Muscle layer of duodenum (tissue), 2 donors: ENCODE results near the gene SLC66A2.

Experiments
- H3K27ac ChIP-seq: one replicate; pipeline ENCODE4 v1.7.0; 2013; ENCODE audit warnings: mild to moderate bottlenecking, low read length
- H3K27me3 ChIP-seq: one replicate; pipeline ENCODE4 v1.7.0; 2013; ENCODE audit warnings: low read depth, mild to moderate bottlenecking, control low read depth, low read length
- H3K36me3 ChIP-seq, 2 donors: one replicate each; pipeline ENCODE4 v1.7.0; 2013; ENCODE audit warnings: low read length in 2 of 2, control low read depth in 1 of 2, mild to moderate bottlenecking in 1 of 2; ENCODE audit not compliant: insufficient read depth in 2 of 2, control insufficient read depth in 1 of 2
- H3K4me1 ChIP-seq, 2 donors: one replicate each; pipeline ENCODE4 v1.7.0; 2013; ENCODE audit warnings: low read length in 2 of 2, mild to moderate bottlenecking in 2 of 2, control low read depth in 1 of 2, moderate library complexity in 1 of 2; ENCODE audit not compliant: insufficient read depth in 2 of 2, control insufficient read depth in 1 of 2
- H3K4me3 ChIP-seq, 2 donors: one replicate each; pipeline ENCODE4 v1.7.0; 2013; ENCODE audit warnings: low read length in 2 of 2, low read depth in 1 of 2, mild to moderate bottlenecking in 1 of 2
- H3K9me3 ChIP-seq, 2 donors: one replicate each; pipeline ENCODE4 v1.7.0; 2013; ENCODE audit warnings: low read length in 2 of 2, control low read depth in 1 of 2, mild to moderate bottlenecking in 1 of 2; ENCODE audit not compliant: control insufficient read depth in 1 of 2
- donor health status: healthy.

The SLC66A2 gene

DNA sequence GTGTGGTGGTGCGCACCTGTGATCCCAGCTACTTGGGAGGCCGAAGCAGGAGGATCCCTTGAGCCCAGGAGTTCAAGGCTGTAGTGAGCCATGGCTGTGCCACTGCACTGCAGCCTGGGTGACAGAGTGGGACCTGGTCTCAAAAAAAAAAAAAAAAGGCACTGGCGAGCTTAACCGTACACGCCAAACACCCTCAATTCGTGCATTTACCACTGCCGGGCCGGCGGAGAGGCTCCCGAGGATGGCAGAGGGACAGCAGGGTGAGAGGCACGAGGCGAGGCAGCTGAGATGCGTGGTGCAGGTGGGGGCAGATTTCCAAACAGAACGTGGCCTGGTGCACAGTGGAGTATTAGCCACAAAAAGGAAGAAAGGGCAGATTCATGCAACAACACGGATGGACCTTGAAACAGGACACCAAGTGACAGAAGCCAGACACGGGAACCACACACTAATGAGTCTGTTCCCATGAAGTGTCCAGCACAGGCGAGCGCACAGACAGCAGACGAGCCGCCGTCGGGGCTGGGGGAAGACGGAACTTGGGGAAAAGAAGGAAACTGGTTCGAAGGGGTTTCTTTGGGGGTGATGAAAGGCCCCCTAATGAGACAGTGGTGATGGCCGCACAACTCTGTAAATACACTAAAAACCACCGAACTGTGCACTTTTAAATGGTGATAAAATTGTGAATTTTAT, 27.4 kb downstream of the SLC66A2 start:
- Histone ChIP-seq H3K36me3 (peaks cover 9 to 40% of the 10 kb centered on the region in 2 donors), H3K4me3 (no peak overlapping the region), H3K27ac (no peak overlapping the region), H3K27me3 (no peaks in the 10 kb centered on the region), H3K4me1 (peaks cover 0 to 13% of the 10 kb centered on the region in 2 donors), H3K9me3 (peaks cover 4 to 5% of the 10 kb centered on the region in 2 donors)

DNA sequence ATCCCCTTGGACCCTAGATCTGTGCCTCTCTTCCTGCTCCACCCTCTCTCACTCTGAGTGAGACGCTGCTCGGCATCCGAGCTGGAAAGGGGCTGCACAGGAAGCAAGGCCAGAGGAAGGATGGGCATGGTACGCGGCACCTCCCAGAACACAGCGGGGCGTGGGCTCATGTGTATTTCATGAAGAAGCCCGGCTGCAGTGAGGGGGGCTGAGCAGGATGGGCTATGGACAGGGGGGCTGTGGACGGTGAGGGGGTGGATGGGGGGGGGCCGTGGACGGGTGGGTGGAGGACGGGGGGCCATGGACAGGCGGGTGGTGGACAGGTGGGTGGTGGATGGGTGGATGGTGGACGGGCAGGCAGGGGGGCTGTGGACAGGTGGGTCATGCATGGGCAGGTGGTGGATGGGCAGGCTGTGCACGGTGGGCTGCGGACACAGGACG, 28.5 kb downstream of the SLC66A2 start:
- H3K36me3 ChIP-seq = peaks cover 5 to 40% of the 10 kb centered on the region in 2 donors
- peaks cover 0 to 13% of the 10 kb centered on the region in 2 donors for H3K4me1 ChIP-seq
- no peaks in the 10 kb centered on the region for H3K9me3 ChIP-seq
- H3K27me3 ChIP-seq = no peaks in the 10 kb centered on the region
- no peak overlapping the region for H3K27ac ChIP-seq
- no peak overlapping the region for H3K4me3 ChIP-seq

DNA sequence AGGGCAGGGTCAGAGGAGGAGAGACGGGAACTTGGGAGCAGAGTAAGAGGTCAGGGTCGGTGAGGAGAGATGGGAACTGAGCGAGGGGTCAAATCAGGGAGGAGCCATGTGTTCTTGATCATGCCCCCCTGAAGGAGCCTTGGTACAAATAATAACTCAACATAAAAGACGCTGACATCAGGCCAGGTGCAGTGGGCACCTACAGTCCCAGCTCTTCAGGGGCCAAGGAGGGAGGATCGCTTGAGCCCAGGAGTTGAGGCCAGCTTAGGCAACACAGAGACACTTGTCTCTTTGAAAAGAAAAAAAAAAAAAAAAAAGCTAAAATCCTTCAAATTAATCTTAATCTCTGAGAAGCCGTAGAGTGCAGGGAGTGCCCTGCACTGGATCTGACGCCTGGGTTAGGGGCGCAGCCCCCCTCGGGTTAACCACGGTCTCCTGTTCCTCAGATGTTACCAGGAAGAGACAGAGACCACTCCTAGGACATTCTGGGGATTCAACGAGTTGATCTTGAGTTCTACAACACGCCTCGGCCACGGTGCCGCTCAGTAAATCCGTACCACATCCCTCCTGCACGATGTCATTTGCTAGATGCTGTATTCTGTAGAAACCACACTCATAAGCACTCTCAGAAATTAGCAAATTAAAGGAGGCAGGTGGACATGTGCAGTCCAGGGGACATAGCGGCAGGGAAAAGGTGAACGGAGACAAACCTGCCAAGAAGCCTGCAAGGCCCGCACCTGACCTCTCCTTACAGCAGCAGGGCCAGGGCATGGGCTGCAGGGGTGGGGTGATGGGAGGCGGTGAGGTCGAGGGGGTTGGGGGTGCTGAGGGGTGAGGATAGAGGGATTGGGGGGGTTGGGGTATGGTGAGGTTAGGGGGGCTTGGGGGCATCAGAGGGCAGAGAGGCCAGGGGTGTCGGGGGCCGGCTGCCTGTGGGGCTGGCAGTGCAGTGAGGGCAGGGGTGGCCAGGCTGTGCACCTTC, 29.2 kb downstream of the SLC66A2 start:
- H3K9me3 ChIP-seq = no peaks in the 10 kb centered on the region
- no peak overlapping the region for H3K27ac ChIP-seq
- H3K27me3 ChIP-seq = no peaks in the 10 kb centered on the region
- peaks cover 0 to 13% of the 10 kb centered on the region in 2 donors for H3K4me1 ChIP-seq
- H3K36me3 ChIP-seq = peaks cover 5 to 39% of the 10 kb centered on the region in 2 donors
- H3K4me3 ChIP-seq = no peak overlapping the region

DNA sequence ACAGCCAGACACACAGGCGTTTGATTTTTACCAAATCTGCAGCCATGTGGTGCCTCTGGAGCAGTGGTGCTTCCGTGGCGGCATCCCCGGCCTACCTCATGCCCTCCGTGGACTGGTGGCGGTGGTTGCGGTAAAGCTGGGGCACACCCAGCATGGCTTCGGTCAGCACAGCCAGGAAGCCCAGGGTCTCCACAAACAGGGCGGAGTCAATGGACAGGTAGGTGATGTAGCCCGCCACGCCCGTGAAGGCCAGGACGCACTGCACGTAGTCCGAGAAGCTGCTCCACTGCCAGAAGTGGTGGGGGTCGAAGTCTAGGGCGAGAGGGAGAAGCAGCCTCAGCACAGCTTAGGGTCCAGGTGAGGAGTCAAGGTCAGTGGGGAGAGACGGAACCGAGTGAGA, 32.4 kb downstream of the SLC66A2 start:
- no peak overlapping the region for H3K27ac ChIP-seq
- peaks cover 5 to 49% of the 10 kb centered on the region in 2 donors for H3K36me3 ChIP-seq
- no peak overlapping the region for H3K4me3 ChIP-seq
- H3K27me3 ChIP-seq = no peaks in the 10 kb centered on the region
- H3K4me1 ChIP-seq = peaks cover 0 to under 1% of the 10 kb centered on the region in 2 donors
- H3K9me3 ChIP-seq = no peaks in the 10 kb centered on the region

DNA sequence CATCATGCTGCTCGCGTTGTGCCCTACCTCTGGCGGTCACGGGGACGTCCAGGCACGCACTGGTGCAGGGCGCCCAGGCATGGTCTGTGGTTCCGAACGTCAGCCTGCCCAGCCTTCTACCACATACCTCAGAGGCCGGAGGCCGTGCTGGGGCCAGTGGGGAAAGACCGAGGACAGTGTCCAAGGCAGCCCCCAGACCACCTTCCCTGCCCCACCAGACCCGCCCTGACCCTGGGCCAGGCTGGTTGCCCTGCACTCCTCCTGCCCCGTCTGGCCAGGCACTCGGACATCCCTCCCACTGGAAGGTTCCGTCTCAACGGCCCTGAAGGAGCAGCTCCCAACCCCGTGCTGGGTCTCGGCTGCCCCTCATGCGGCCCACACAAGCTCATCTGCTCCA, 32.8 kb downstream of the SLC66A2 start:
- Histone ChIP-seq H3K27ac (no peak overlapping the region), H3K4me1 (no peaks in the 10 kb centered on the region), H3K27me3 (no peaks in the 10 kb centered on the region), H3K9me3 (no peaks in the 10 kb centered on the region), H3K4me3 (no peak overlapping the region), H3K36me3 (peaks cover 5 to 45% of the 10 kb centered on the region in 2 donors)

DNA sequence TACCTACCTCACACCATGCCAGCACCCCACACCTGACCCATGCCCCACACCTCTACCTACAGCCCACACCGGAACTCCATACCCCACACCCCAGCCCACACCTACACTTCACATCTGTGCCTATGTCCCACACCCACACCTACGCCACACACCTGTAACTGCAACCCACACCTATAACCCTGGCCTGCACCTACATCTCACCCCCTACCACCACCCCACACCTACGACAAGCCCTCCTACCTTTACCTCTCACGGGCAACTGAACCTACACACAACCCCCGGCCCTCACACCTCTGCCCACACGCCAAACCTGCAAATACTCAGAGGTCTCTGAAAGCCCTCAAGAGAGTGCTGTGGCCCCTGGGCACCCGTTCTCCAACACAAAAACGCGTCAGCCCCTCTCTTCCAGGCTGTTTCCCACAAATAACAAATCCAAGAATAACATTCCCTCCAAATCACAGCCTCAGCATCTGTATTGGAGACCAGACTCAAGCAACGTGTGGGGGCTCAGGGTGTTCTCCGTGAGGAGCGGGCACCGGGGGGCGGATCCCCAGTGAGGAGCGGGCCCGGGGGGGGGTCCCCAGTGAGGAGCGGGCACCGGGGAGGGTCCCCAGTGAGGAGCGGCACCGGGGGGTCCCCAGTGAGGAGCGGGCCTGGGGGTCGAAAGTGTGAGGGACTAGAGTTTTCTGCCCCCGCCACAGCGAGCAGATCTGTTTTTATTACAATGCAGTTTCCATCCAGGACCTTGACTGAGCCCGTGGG, 33.4 kb downstream of the SLC66A2 start:
- H3K4me1 ChIP-seq = no peaks in the 10 kb centered on the region
- H3K4me3 ChIP-seq = no peak overlapping the region
- no peaks in the 10 kb centered on the region for H3K9me3 ChIP-seq
- peaks cover 5 to 46% of the 10 kb centered on the region in 2 donors for H3K36me3 ChIP-seq
- H3K27ac ChIP-seq = no peak overlapping the region
- H3K27me3 ChIP-seq = no peaks in the 10 kb centered on the region

DNA sequence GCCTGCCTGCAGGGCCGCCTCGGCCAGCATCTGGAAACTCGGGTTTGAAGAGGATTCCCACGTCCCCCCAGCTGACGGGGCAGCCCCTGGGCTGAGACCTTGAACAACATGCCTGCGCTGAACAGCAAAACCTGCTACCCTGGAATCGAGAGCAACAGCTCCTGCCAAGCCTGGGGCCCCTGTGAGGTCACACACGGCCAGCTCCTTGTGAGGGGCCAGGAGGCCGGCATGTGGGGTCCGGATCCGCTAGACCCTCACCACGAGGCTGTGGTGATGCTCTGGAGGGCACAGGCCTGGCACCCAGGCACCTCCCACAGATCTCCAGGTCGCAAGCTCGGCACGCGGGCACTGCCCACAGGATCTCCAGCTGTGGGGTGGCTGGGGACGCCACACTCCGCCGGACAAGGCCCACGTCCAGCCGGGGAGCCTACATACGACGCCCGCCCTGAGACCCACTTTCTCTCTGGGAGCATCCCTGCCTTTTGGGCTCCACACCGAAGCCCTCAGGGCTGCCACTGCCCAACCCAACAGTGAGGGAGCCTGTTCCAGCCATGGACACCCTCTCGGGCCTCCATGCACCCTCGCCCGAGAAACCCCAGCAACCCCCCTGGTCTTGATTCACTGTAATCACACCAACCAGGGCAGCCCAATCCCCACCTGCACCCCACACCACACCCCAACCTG, 34.1 kb downstream of the SLC66A2 start:
- H3K4me1 ChIP-seq = no peaks in the 10 kb centered on the region
- peaks cover 5 to 52% of the 10 kb centered on the region in 2 donors for H3K36me3 ChIP-seq
- no peak overlapping the region for H3K4me3 ChIP-seq
- no peaks in the 10 kb centered on the region for H3K27me3 ChIP-seq
- H3K27ac ChIP-seq = no peak overlapping the region
- no peaks in the 10 kb centered on the region for H3K9me3 ChIP-seq

DNA sequence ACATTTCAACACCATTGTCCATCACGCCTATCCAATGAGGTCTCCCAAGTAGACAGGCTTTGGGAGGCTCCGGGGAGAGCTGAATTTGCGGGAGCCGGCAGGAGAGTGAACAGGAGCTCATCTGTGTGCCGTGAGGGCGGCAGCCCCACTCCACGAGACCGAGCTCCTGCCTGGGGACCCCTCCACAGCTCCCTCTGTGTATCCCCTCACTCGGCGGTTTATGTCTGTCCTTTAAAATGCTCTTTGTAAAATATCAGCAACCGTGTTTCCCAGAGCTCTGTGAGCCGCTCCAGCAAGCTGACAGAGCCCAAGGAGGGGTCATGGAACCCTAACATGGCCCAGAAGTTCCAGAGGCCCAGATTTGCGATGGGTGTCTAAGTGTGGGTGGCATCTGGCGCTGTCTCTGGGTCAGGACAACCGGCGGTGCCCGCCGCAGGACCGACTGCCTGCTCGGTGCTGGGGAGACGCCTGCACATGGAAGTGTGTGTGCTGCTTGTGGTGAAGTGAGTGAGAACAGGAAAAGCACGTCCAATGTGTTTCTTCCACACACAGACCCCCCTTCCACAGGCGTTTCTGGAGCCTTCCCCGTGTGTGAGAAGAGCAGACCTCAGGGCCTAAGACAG, 34.8 kb downstream of the SLC66A2 start:
- Histone ChIP-seq H3K27me3 (no peaks in the 10 kb centered on the region), H3K4me3 (no peak overlapping the region), H3K27ac (no peak overlapping the region), H3K36me3 (peaks cover 5 to 52% of the 10 kb centered on the region in 2 donors), H3K9me3 (no peaks in the 10 kb centered on the region), H3K4me1 (no peaks in the 10 kb centered on the region)

DNA sequence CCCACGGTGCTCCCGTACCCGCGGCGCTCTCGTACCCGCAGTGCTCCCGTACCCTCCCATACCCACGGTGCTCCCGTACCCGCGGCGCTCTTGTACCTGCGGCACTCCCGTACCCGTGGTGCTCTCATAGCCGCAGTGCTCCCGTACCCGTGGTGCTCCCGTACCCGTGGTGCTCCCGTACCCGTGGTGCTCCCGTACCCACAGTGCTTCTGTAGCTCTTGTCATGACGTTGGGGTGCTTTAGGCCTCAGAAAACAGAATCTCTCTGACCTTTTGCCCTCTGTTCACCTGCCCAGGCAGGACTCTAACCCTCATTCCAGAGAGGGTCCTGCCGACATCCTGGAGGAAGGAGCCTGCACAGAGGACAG, 35.3 kb downstream of the SLC66A2 start:
- Histone ChIP-seq H3K36me3 (peaks cover 5 to 52% of the 10 kb centered on the region in 2 donors), H3K9me3 (no peaks in the 10 kb centered on the region), H3K4me1 (no peaks in the 10 kb centered on the region)

More for the DNA sequence above, 35.3 kb downstream of the SLC66A2 start:
- Histone ChIP-seq H3K27me3 (no peaks in the 10 kb centered on the region), H3K4me3 (no peak overlapping the region), H3K27ac (no peak overlapping the region)
